GM19468 (cell line): Measurements from ENCODE around the gene GUCD1.

Source experiments
- ATAC-seq: cut with Tn5 transposase; IDR thresholded peaks from one replicate; pipeline ENCODE4 v1.9.1; 2021; ENCODE audit warnings: mild to moderate bottlenecking, moderate library complexity, moderate number of reproducible peaks; ENCODE audit not compliant: unreplicated experiment; ENCODE audit errors: extremely low read depth

The GUCD1 gene

GRCh38 chr22:24591286-24591830, 36.4 kb upstream of the GUCD1 start:
- ATAC-seq: no peak

GRCh38 chr22:24590596-24591173, 35.7 kb upstream of the GUCD1 start:
- ATAC-seq: no peak

- no peak for ATAC-seq
These were observed 34.6 kb upstream of the GUCD1 start for GRCh38 chr22:24589518-24590030.

GRCh38 chr22:24588757-24589481, 34.0 kb upstream of the GUCD1 start:
- no peak for ATAC-seq

GRCh38 chr22:24588381-24588756, 33.4 kb upstream of the GUCD1 start:
- ATAC-seq: no peak

GRCh38 chr22:24587948-24588347, 33.0 kb upstream of the GUCD1 start:
- ATAC-seq: no peak

- no peak for ATAC-seq
These were observed 32.3 kb upstream of the GUCD1 start for GRCh38 chr22:24587251-24587650.

GRCh38 chr22:24585927-24586546, 31.1 kb upstream of the GUCD1 start:
- no peak for ATAC-seq

- no peak for ATAC-seq
These were observed 30.5 kb upstream of the GUCD1 start for GRCh38 chr22:24585461-24585860.

- ATAC-seq: no peak
These were observed 30.0 kb upstream of the GUCD1 start for GRCh38 chr22:24584871-24585411.

GRCh38 chr22:24584166-24584790, 29.3 kb upstream of the GUCD1 start:
- ATAC-seq: no peak

- ATAC-seq: no peak
These were observed 28.6 kb upstream of the GUCD1 start for GRCh38 chr22:24583221-24584165.

GRCh38 chr22:24582056-24582814, 27.3 kb upstream of the GUCD1 start:
- no peak for ATAC-seq

- no peak for ATAC-seq
These were observed 25.3 kb upstream of the GUCD1 start for GRCh38 chr22:24580276-24580675.

- no peak for ATAC-seq
These were observed 24.3 kb upstream of the GUCD1 start for GRCh38 chr22:24579258-24579601.

- no peak for ATAC-seq
These were observed 23.7 kb upstream of the GUCD1 start for GRCh38 chr22:24578355-24579257.

- ATAC-seq: no peak
These were observed 21.8 kb upstream of the GUCD1 start for GRCh38 chr22:24576778-24577177.

GRCh38 chr22:24571266-24571665, 16.3 kb upstream of the GUCD1 start:
- no peak for ATAC-seq
